ENCODE data around the gene TSPAN10.

TSPAN10 gene

DNA sequence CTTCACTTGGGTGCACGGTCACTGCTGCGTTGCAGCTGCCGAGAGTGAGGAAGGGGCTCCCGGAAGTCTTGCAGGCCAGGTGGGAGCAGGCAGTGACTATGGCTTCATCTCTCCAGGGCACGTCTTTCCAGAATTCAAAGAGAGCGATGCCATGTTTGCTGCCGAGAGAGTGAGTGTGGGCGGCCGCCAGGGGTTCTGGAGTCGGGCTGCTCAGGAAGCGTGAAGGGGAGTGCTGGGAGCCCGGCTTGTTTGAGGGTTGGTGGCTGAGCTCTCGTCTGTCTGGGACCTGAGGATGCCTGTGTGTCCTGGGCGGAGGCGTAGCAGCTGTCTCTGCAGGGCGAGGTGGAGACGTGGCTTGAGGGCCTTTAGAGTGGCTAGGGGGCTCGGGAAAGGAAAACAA lies 53.1 kb downstream of the TSPAN10 start:
- Histone ChIP-seq H3K27ac (ENCODE audit: low read depth, low read length, severe bottlenecking) (no peak overlapping the region), H3K4me1 (ENCODE audit: control insufficient read depth, insufficient read depth, low read length, poor library complexity, severe bottlenecking) (peaks cover 6% of the 10 kb centered on the region), H3K36me3 (ENCODE audit: control insufficient read depth, insufficient read depth, low read length) (peaks cover 98% of the 10 kb centered on the region), H3K9me3 (ENCODE audit: control insufficient read depth, low read length) (no peaks in the 10 kb centered on the region), H3K4me3 (ENCODE audit: extremely low read depth, insufficient read depth, low read length, poor library complexity, severe bottlenecking) (no peak overlapping the region)
- 95 to 97% methylated on average over 13 to 17 of the region's 18 CpGs for WGBS, 2 experiments (ENCODE audit: insufficient coverage in 2 of 2)

DNA sequence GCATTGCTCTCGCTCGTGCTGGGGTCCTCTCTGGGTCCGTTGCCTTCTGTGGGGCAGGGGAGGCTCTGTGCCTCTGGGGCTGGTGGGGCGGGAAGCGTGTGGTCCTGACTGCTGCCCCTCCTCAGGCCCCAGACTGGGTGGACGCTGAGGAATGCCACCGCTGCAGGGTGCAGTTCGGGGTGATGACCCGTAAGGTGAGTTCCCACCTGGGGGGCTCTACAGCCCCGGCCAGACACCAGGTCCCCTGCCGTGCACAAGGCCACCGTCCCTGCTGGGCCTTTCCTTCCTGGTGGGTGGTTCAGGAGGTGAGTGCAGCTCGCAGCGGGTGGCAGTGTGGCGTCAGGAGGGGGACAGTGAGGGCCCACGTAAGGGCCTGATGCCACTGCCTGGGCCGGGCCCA lies 53.6 kb downstream of the TSPAN10 start:
- peaks cover 99% of the 10 kb centered on the region for H3K36me3 ChIP-seq (ENCODE audit: control insufficient read depth, insufficient read depth, low read length)
- H3K9me3 ChIP-seq (ENCODE audit: control insufficient read depth, low read length) = no peaks in the 10 kb centered on the region
- 95 to 97% methylated on average over 10 to 17 of the region's 17 CpGs for WGBS, 2 experiments (ENCODE audit: insufficient coverage in 2 of 2)
- H3K27ac ChIP-seq (ENCODE audit: low read depth, low read length, severe bottlenecking) = no peak overlapping the region
- peaks cover 2% of the 10 kb centered on the region for H3K4me1 ChIP-seq (ENCODE audit: control insufficient read depth, insufficient read depth, low read length, poor library complexity, severe bottlenecking)
- H3K4me3 ChIP-seq (ENCODE audit: extremely low read depth, insufficient read depth, low read length, poor library complexity, severe bottlenecking) = no peak overlapping the region

GRCh38 chr17:81691196-81691595 lies 54.2 kb downstream of the TSPAN10 start:
- Histone ChIP-seq H3K36me3 (ENCODE audit: control insufficient read depth, insufficient read depth, low read length) (peaks cover 98% of the 10 kb centered on the region), H3K4me3 (ENCODE audit: extremely low read depth, insufficient read depth, low read length, poor library complexity, severe bottlenecking) (no peak overlapping the region), H3K9me3 (ENCODE audit: control insufficient read depth, low read length) (no peaks in the 10 kb centered on the region), H3K27ac (ENCODE audit: low read depth, low read length, severe bottlenecking) (no peak overlapping the region), H3K4me1 (ENCODE audit: control insufficient read depth, insufficient read depth, low read length, poor library complexity, severe bottlenecking) (no peaks in the 10 kb centered on the region)
- 94 to 96% methylated on average over 10 to 18 of the region's 18 CpGs for WGBS, 2 experiments (ENCODE audit: insufficient coverage in 2 of 2)

- Histone ChIP-seq H3K4me3 (ENCODE audit: extremely low read depth, insufficient read depth, low read length, poor library complexity, severe bottlenecking) (no peak overlapping the region), H3K9me3 (ENCODE audit: control insufficient read depth, low read length) (no peaks in the 10 kb centered on the region), H3K36me3 (ENCODE audit: control insufficient read depth, insufficient read depth, low read length) (peaks cover 98% of the 10 kb centered on the region), H3K4me1 (ENCODE audit: control insufficient read depth, insufficient read depth, low read length, poor library complexity, severe bottlenecking) (no peaks in the 10 kb centered on the region), H3K27ac (ENCODE audit: low read depth, low read length, severe bottlenecking) (no peak overlapping the region)
- 95 to 99% methylated on average over 14 to 20 of the region's 20 CpGs for WGBS, 2 experiments (ENCODE audit: insufficient coverage in 2 of 2)
Measured at GRCh38 chr17:81691608-81692007, 54.6 kb downstream of the TSPAN10 start.

DNA sequence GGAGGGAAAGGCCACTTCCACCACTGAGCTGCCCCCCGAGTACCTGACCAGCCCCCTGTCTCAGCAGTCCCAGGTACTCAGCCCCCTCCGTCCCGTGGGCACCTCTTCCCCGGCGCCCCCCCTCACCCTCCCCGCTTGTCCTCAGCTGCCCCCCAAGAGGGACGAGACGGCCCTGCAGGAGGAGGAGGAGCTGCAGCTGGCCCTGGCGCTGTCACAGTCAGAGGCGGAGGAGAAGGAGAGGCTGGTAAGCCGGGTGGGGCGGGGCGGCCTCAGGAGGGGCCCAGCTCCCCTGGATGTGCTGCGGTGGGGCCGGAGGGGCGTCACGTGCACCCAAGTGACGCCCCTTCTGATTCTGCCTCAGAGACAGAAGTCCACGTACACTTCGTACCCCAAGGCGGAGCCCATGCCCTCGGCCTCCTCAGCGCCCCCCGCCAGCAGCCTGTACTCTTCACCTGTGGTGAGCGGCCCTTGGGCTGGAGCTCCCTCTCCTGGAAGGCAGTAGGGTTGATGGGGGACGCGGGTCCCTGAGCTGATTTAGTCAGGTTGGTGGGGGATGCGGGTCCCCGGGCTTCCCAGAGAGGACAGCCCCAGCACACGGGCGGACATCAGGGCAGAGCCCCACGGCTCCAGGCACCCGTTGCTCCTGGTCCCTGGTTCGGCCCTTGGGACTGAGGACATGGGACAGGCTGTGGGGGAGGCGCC lies 56.7 kb downstream of the TSPAN10 start:
- H3K36me3 ChIP-seq (ENCODE audit: control insufficient read depth, insufficient read depth, low read length) = peaks cover 99% of the 10 kb centered on the region
- H3K27ac ChIP-seq (ENCODE audit: low read depth, low read length, severe bottlenecking) = no peak overlapping the region
- no peak overlapping the region for H3K4me3 ChIP-seq (ENCODE audit: extremely low read depth, insufficient read depth, low read length, poor library complexity, severe bottlenecking)
- no peaks in the 10 kb centered on the region for H3K4me1 ChIP-seq (ENCODE audit: control insufficient read depth, insufficient read depth, low read length, poor library complexity, severe bottlenecking)
- WGBS, 2 experiments (ENCODE audit: insufficient coverage in 2 of 2) = 97 to 98% methylated on average over 23 to 25 of the region's 35 CpGs
- no peaks in the 10 kb centered on the region for H3K9me3 ChIP-seq (ENCODE audit: control insufficient read depth, low read length)

DNA sequence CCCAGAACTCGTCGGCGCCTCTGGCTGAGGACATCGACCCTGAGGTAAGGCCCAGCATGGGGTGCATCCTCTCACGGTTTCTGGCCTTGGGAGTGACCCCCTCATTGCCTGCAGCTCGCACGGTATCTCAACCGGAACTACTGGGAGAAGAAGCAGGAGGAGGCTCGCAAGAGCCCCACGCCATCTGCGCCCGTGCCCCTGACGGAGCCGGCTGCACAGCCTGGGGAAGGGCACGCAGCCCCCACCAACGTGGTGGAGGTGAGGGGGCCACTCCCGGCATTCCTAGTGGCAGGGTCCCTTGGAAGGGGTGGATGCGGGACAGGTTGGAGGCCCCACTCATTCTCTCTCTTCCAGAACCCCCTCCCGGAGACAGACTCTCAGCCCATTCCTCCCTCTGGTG lies 57.8 kb downstream of the TSPAN10 start:
- Histone ChIP-seq H3K4me3 (ENCODE audit: extremely low read depth, insufficient read depth, low read length, poor library complexity, severe bottlenecking) (no peak overlapping the region), H3K4me1 (ENCODE audit: control insufficient read depth, insufficient read depth, low read length, poor library complexity, severe bottlenecking) (no peaks in the 10 kb centered on the region), H3K27ac (ENCODE audit: low read depth, low read length, severe bottlenecking) (no peak overlapping the region), H3K9me3 (ENCODE audit: control insufficient read depth, low read length) (no peaks in the 10 kb centered on the region), H3K36me3 (ENCODE audit: control insufficient read depth, insufficient read depth, low read length) (peaks cover 96% of the 10 kb centered on the region)
- 96 to 97% methylated on average over 17 to 19 of the region's 19 CpGs for WGBS, 2 experiments (ENCODE audit: insufficient coverage in 2 of 2)

- H3K4me3 ChIP-seq (ENCODE audit: extremely low read depth, insufficient read depth, low read length, poor library complexity, severe bottlenecking) = no peak overlapping the region
- H3K36me3 ChIP-seq (ENCODE audit: control insufficient read depth, insufficient read depth, low read length) = peaks cover 92% of the 10 kb centered on the region
- 94 to 99% methylated on average over 6 of the region's 6 CpGs for WGBS, 2 experiments (ENCODE audit: insufficient coverage in 2 of 2)
Measured at GRCh38 chr17:81695211-81695610, 58.2 kb downstream of the TSPAN10 start.

DNA sequence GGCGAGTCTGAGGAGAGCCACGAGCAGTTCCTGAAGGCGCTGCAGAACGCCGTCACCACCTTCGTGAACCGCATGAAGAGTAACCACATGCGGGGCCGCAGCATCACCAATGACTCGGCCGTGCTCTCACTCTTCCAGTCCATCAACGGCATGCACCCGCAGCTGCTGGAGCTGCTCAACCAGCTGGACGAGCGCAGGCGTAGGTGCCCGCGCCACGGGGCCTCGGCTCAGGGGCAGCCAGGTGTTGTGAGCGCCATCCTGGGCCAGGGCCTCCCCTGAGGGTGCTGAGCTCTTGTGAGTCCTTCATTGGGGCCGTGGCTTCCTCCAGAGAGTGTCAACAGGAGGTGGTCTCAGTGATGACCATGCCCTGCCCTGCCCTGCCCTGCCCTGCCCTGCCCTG lies 58.8 kb downstream of the TSPAN10 start:
- 97 to 98% methylated on average over 21 to 22 of the region's 22 CpGs for WGBS, 2 experiments (ENCODE audit: insufficient coverage in 2 of 2)
- Histone ChIP-seq H3K4me3 (ENCODE audit: extremely low read depth, insufficient read depth, low read length, poor library complexity, severe bottlenecking) (no peak overlapping the region), H3K27ac (ENCODE audit: low read depth, low read length, severe bottlenecking) (no peak overlapping the region), H3K4me1 (ENCODE audit: control insufficient read depth, insufficient read depth, low read length, poor library complexity, severe bottlenecking) (no peaks in the 10 kb centered on the region), H3K36me3 (ENCODE audit: control insufficient read depth, insufficient read depth, low read length) (peaks cover 86% of the 10 kb centered on the region), H3K9me3 (ENCODE audit: control insufficient read depth, low read length) (no peaks in the 10 kb centered on the region)

More at GRCh38 chr17:81695211-81695610, 58.2 kb downstream of the TSPAN10 start:
- Histone ChIP-seq H3K4me1 (ENCODE audit: control insufficient read depth, insufficient read depth, low read length, poor library complexity, severe bottlenecking) (no peaks in the 10 kb centered on the region), H3K9me3 (ENCODE audit: control insufficient read depth, low read length) (no peaks in the 10 kb centered on the region), H3K27ac (ENCODE audit: low read depth, low read length, severe bottlenecking) (no peak overlapping the region)

DNA sequence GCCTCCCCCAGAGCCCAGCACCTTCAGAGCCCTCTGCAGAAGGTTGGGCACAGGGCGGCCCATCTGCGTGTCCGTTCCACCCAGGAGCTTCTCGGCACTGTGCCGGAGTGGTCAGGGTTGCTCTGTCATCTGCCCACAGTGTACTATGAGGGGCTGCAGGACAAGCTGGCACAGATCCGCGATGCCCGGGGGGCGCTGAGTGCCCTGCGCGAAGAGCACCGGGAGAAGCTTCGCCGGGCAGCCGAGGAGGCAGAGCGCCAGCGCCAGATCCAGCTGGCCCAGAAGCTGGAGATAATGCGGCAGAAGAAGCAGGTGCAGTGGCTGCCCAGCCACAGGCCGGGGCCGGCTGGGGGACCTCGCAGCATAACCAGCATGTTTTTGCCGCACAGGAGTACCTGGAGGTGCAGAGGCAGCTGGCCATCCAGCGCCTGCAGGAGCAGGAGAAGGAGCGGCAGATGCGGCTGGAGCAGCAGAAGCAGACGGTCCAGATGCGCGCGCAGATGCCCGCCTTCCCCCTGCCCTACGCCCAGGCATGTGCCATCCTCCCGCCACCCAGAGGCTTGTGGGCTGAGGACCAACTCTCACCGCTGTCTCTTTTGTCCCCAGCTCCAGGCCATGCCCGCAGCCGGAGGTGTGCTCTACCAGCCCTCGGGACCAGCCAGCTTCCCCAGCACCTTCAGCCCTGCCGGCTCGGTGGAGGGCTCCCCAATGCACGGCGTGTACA lies 59.4 kb downstream of the TSPAN10 start:
- Histone ChIP-seq H3K4me3 (ENCODE audit: extremely low read depth, insufficient read depth, low read length, poor library complexity, severe bottlenecking) (no peak overlapping the region), H3K4me1 (ENCODE audit: control insufficient read depth, insufficient read depth, low read length, poor library complexity, severe bottlenecking) (peaks cover 2% of the 10 kb centered on the region), H3K9me3 (ENCODE audit: control insufficient read depth, low read length) (no peaks in the 10 kb centered on the region), H3K27ac (ENCODE audit: low read depth, low read length, severe bottlenecking) (no peak overlapping the region), H3K36me3 (ENCODE audit: control insufficient read depth, insufficient read depth, low read length) (peaks cover 85% of the 10 kb centered on the region)
- WGBS, 2 experiments (ENCODE audit: insufficient coverage in 2 of 2) = 96 to 99% methylated on average over 40 of the region's 40 CpGs

- Histone ChIP-seq H3K4me1 (ENCODE audit: control insufficient read depth, insufficient read depth, low read length, poor library complexity, severe bottlenecking) (peaks cover 8% of the 10 kb centered on the region), H3K9me3 (ENCODE audit: control insufficient read depth, low read length) (no peaks in the 10 kb centered on the region), H3K27ac (ENCODE audit: low read depth, low read length, severe bottlenecking) (no peak overlapping the region), H3K4me3 (ENCODE audit: extremely low read depth, insufficient read depth, low read length, poor library complexity, severe bottlenecking) (no peak overlapping the region), H3K36me3 (ENCODE audit: control insufficient read depth, insufficient read depth, low read length) (peaks cover 84% of the 10 kb centered on the region)
- 95% methylated on average over 22 to 24 of the region's 25 CpGs for WGBS, 2 experiments (ENCODE audit: insufficient coverage in 2 of 2)
Measured at GRCh38 chr17:81697261-81698044, 60.5 kb downstream of the TSPAN10 start.
